Measurements from ENCODE around the gene HEXIM2. TPM values are rescaled to one million over a fixed set of nuclear protein-coding genes. Genes with fewer than 3 reads are reported as not detected.

HEXIM2 gene
- total and polyA plus RNA-seq, 2 of the 4 experiments (the other 2 are of a cell fraction), result 4.5 to 6.1 TPM

DNA sequence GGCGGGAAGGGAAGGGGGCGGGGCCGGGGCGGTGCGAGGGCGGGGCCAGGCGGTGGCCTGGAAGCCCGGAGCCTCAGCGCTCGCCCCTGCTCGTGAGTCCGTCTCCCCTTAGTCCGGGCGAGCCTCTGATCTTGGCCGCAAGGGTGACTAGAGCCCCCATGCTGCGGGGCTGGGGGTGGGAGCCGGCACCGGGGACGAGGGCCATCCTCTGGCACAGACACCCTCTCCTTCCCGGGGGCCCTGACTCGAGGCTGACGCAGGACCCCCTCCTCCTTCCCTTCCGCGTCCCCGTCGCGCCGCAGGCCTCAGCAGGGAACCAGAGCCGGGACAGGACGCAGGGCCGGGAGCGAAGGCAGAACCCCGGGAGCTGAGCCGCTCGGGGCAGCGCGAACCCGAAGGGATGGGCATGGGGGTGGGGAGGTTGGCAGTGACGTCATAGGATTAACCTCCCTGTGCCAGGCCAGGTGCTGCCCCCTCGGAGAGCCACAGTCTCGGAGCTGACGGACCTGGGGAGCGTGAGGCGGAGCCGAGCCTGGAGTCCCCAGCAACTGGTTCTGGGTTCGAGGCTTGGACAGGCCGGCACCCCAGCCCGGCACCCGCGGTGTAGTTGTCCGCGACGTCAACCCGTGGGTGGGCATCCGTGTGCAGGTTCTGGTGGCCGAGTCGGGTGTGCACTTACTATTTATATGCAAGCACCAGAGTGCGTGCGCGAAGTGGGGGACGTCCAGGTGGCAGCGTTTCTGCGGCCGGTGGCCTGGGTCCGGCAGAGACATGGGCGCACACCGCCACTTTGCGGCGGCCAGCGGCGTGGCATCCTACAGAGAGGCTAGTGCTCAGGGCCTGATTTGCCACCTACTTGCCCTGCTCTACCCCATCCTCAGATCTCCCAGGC, 28.9 kb upstream of the HEXIM2 start:
- POLR2A ChIA-PET (ENCODE audit: unreplicated experiment), result no interaction called here
- BruUV-seq (replicated peaks), result no TSS peak

More for the DNA sequence above, 28.9 kb upstream of the HEXIM2 start:
- Histone ChIP-seq H2BK5ac (ENCODE audit: low read depth, low read length, poor library complexity, severe bottlenecking) (peak overlapping the region; percentile 79), H3K27me3 (ENCODE audit: control insufficient read depth, insufficient read depth, low read length) (no peaks in the 10 kb centered on the region), H4K8ac (ENCODE audit: low read depth in 2 of 2, low read length in 2 of 2) (peak overlapping the region in 1 of 2 experiments; percentile 82; a peak in 2 of 4 replicates), H2AK9ac (replicated peaks; ENCODE audit: low read depth, low read length, poor library complexity) (peak overlapping the region; percentile 97), H3K4me3 (ENCODE audit: insufficient read depth, low read depth, low read length) (peak overlapping the region; percentile 84), H3K4me2 (ENCODE audit: low read depth, low read length) (peak overlapping the region; percentile 72), H2AFZ (replicated peaks; ENCODE audit: low read length, poor library complexity) (peak overlapping the region; percentile 94), H3K4me1 (ENCODE audit: control insufficient read depth, insufficient read depth, low read length) (peaks cover 31% of the 10 kb centered on the region), H3K9ac (ENCODE audit: low read depth, low read length) (peak overlapping the region; percentile 66), H3K14ac (replicated peaks; ENCODE audit: low read depth, low read length) (peak overlapping the region; percentile 96), H3K79me1 (ENCODE audit: low read depth in 1 of 2, low read length in 2 of 2) (peaks cover 26 to 49% of the 10 kb centered on the region in 2 experiments), H3K9me3 (ENCODE audit: control insufficient read depth, insufficient read depth, low read length) (no peaks in the 10 kb centered on the region), H2BK15ac (ENCODE audit: low read depth, low read length) (no peak overlapping the region; the same call in 2 of the 3 replicates), H3K18ac (ENCODE audit: low read depth, low read length) (peak overlapping the region; percentile 45; the same call in 1 of the 2 replicates), H2BK20ac (ENCODE audit: low read depth, low read length) (no peak overlapping the region), H4K20me1 (ENCODE audit: insufficient read depth, low read length) (peaks cover 9% of the 10 kb centered on the region; the same call in 1 of the 2 replicates), H4K91ac (ENCODE audit: insufficient read depth, low read depth, low read length) (peak overlapping the region; percentile 62), H2BK120ac (ENCODE audit: low read depth, low read length) (peak overlapping the region; percentile 37; the same call in 1 of the 2 replicates), H4K5ac (ENCODE audit: low read depth, low read length) (peak overlapping the region; percentile 21), H3K36me3 (ENCODE audit: control insufficient read depth, insufficient read depth, low read length) (no peaks in the 10 kb centered on the region; the same call in 1 of the 2 replicates), H3K9me1 (ENCODE audit: insufficient read depth, low read length) (peaks cover 22% of the 10 kb centered on the region), H3K4ac (ENCODE audit: low read depth, low read length) (peak overlapping the region; percentile 80), H2AK5ac (ENCODE audit: low read depth, low read length) (peak overlapping the region; percentile 46), H3K56ac (ENCODE audit: extremely low read depth, insufficient read depth, low read length) (no peak overlapping the region), H3K23ac (ENCODE audit: low read depth, low read length) (peak overlapping the region; percentile 70; the same call in 1 of the 2 replicates), H3K27ac (ENCODE audit: insufficient read depth, low read length) (peak overlapping the region; percentile 88)
- WGBS, 2 experiments (ENCODE audit: extremely low coverage in 2 of 2, insufficient read length in 1 of 2), result 1% methylated on average over 14 of the region's 71 CpGs; no CpG with 5 or more reads in 1 of the 2 experiments
- intact Hi-C loops (cut with micrococcal nuclease) (loop anchor here (1.0 to 5.0 kb wide), 6 partner anchors 37 to 719 kb away; partner anchors contain the start of gene DCAKD), in situ Hi-C loops (cut with MboI; ENCODE audit: low sequenced_read_pairs) (no loop called here), dilution Hi-C loops (cut with HindIII; ENCODE audit: low sequenced_read_pairs, unreplicated experiment) (no loop called here)
- TF ChIP-seq SMC3 (IDR thresholded peaks at IDR 0.05; ENCODE audit: low read depth, low read length) (peak; percentile 52), POLR2A (IDR thresholded peaks at IDR 0.05; ENCODE audit: low read depth, low read length) (0 out of 2 replicates have a peak, but pooled peaks have one; percentile 23), CHD1 (IDR thresholded peaks at IDR 0.05; ENCODE audit: low read depth, low read length) (no peak), RAD21 (IDR thresholded peaks at IDR 0.05; ENCODE audit: low read length) (peak; percentile 87)
- TF ChIP-seq, protein P1, sequence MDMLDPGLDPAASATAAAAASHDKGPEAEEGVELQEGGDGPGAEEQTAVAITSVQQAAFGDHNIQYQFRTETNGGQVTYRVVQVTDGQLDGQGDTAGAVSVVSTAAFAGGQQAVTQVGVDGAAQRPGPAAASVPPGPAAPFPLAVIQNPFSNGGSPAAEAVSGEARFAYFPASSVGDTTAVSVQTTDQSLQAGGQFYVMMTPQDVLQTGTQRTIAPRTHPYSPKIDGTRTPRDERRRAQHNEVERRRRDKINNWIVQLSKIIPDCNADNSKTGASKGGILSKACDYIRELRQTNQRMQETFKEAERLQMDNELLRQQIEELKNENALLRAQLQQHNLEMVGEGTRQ (IDR thresholded peaks at IDR 0.05; ENCODE audit: low read depth, low read length), result no peak
- TF ChIP-seq, protein P2, sequence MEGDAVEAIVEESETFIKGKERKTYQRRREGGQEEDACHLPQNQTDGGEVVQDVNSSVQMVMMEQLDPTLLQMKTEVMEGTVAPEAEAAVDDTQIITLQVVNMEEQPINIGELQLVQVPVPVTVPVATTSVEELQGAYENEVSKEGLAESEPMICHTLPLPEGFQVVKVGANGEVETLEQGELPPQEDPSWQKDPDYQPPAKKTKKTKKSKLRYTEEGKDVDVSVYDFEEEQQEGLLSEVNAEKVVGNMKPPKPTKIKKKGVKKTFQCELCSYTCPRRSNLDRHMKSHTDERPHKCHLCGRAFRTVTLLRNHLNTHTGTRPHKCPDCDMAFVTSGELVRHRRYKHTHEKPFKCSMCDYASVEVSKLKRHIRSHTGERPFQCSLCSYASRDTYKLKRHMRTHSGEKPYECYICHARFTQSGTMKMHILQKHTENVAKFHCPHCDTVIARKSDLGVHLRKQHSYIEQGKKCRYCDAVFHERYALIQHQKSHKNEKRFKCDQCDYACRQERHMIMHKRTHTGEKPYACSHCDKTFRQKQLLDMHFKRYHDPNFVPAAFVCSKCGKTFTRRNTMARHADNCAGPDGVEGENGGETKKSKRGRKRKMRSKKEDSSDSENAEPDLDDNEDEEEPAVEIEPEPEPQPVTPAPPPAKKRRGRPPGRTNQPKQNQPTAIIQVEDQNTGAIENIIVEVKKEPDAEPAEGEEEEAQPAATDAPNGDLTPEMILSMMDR (conservative IDR thresholded peaks at IDR 0.05; ENCODE audit: low read depth, low read length), result peak; percentile 89
- CTCF ChIA-PET, result interaction anchor here (0.6 to 1.6 kb wide), 4 partner anchors 18 to 60 kb away, joined by 3 to 7 read pairs (median 4); no protein-coding TSS in a partner anchor
- DNase-seq (peak; percentile 70), ATAC-seq (ENCODE audit: low read depth) (peak; percentile 64)

Data from IMR-90 (cell line).